SU-DHL-6 (cell line): Measurements from ENCODE around the gene CAMK2D.

ENCODE experiments used
- H2AFZ ChIP-seq: fragments of 200-600 bp; sonication (generic); 2 replicates; pipeline ENCODE4 v1.6.1; 2014; ENCODE audit warnings: low read depth, mild to moderate bottlenecking, moderate library complexity, mixed read lengths, antibody characterized with exemption, low read length; ENCODE audit not compliant: severe bottlenecking
- H3F3A ChIP-seq: fragments of 200-600 bp; shearing (Covaris generic); 2 replicates; pipeline ENCODE4 v1.6.0; 2016; ENCODE audit warnings: antibody characterized with exemption, mild to moderate bottlenecking; ENCODE audit not compliant: insufficient read depth
- H3K27ac ChIP-seq: fragments of 200-600 bp; sonication (generic); 2 replicates; pipeline ENCODE4 v1.5.1; 2016; ENCODE audit warnings: low read depth, mild to moderate bottlenecking, low read length, moderate library complexity, mixed read lengths
- H3K27me3 ChIP-seq: fragments of 200-600 bp; sonication (generic), shearing (Covaris generic); 2 replicates; pipeline ENCODE4 v1.6.0; 2014; ENCODE audit warnings: mild to moderate bottlenecking, low read length
- H3K36me3 ChIP-seq: fragments of 200-600 bp; sonication (generic); 2 replicates; pipeline ENCODE4 v1.6.1; 2014; ENCODE audit warnings: mild to moderate bottlenecking, low read length, mixed read lengths
- H3K4me2 ChIP-seq: fragments of 300-600, 200-600 bp; shearing (Covaris generic), sonication (generic); 2 replicates; pipeline ENCODE4 v1.6.0; 2014; ENCODE audit warnings: low read length, low read depth, mild to moderate bottlenecking; ENCODE audit not compliant: poor library complexity, severe bottlenecking
- H3K4me3 ChIP-seq: fragments of 200-600 bp; sonication (generic); 2 replicates; pipeline ENCODE4 v1.5.1; 2014; ENCODE audit warnings: antibody characterized with exemption, low read length, mild to moderate bottlenecking, mixed read lengths; ENCODE audit not compliant: insufficient read depth, poor library complexity, severe bottlenecking
- H3K79me2 ChIP-seq: fragments of 200-600 bp; sonication (generic); 2 replicates; pipeline ENCODE4 v1.6.1; 2014; ENCODE audit warnings: mild to moderate bottlenecking, low read length, moderate library complexity; ENCODE audit not compliant: insufficient read depth
- H3K9ac ChIP-seq: fragments of 200-600 bp; sonication (generic); 2 replicates; pipeline ENCODE4 v1.7.0; 2014; ENCODE audit warnings: mild to moderate bottlenecking, low read length
- H3K9me2 ChIP-seq: fragments of 200-600 bp; sonication (generic); replicated peaks from 2 replicates; pipeline ENCODE4 v1.6.1; 2014; ENCODE audit warnings: low read length; ENCODE audit not compliant: insufficient read depth
- H3K9me3 ChIP-seq: fragments of 200-600 bp; sonication (generic); 2 replicates; pipeline ENCODE4 v1.6.1; 2014; ENCODE audit warnings: low read length, mixed read lengths; ENCODE audit not compliant: insufficient read depth
- H4K20me1 ChIP-seq: fragments of 200-600 bp; sonication (generic); 2 replicates; pipeline ENCODE4 v1.6.1; 2014; ENCODE audit warnings: low read depth, mild to moderate bottlenecking, antibody characterized with exemption, low read length, moderate library complexity, mixed read lengths
- EZH2phosphoT487 ChIP-seq: fragments of 200-600 bp; sonication (generic), shearing (Covaris generic); conservative IDR thresholded peaks from 2 replicates; pipeline ENCODE4 v1.6.1; 2018; ENCODE audit warnings: mild to moderate bottlenecking, antibody characterized with exemption, low read length, moderate library complexity, mixed read lengths
- TF ChIP-seq, protein P1 (sequence below): fragments of 200-600 bp; sonication (generic); IDR thresholded peaks from one replicate; pipeline ENCODE4 v1.5.1; 2017; ENCODE audit warnings: antibody characterized with exemption, mild to moderate bottlenecking, low read length, moderate library complexity; ENCODE audit not compliant: insufficient read depth, poor library complexity, severe bottlenecking

Gene CAMK2D

GRCh38 chr4:113618205-113618604 is 143.3 kb downstream of the CAMK2D start:
- Histone ChIP-seq H3K27me3 (no peaks in the 10 kb centered on the region), H3K9me3 (no peaks in the 10 kb centered on the region), H3K4me2 (peak overlapping the region; percentile 15), H3K9ac (no peak overlapping the region), H3K27ac (no peak overlapping the region), H2AFZ (no peak overlapping the region), H3F3A (no peaks in the 10 kb centered on the region), H3K4me3 (no peak overlapping the region), H3K9me2 (no peaks in the 10 kb centered on the region), H3K79me2 (no peaks in the 10 kb centered on the region), H4K20me1 (no peaks in the 10 kb centered on the region), H3K36me3 (no peaks in the 10 kb centered on the region)
- no peak for TF ChIP-seq EZH2phosphoT487
- TF ChIP-seq, protein P1, sequence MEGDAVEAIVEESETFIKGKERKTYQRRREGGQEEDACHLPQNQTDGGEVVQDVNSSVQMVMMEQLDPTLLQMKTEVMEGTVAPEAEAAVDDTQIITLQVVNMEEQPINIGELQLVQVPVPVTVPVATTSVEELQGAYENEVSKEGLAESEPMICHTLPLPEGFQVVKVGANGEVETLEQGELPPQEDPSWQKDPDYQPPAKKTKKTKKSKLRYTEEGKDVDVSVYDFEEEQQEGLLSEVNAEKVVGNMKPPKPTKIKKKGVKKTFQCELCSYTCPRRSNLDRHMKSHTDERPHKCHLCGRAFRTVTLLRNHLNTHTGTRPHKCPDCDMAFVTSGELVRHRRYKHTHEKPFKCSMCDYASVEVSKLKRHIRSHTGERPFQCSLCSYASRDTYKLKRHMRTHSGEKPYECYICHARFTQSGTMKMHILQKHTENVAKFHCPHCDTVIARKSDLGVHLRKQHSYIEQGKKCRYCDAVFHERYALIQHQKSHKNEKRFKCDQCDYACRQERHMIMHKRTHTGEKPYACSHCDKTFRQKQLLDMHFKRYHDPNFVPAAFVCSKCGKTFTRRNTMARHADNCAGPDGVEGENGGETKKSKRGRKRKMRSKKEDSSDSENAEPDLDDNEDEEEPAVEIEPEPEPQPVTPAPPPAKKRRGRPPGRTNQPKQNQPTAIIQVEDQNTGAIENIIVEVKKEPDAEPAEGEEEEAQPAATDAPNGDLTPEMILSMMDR, result no peak

DNA sequence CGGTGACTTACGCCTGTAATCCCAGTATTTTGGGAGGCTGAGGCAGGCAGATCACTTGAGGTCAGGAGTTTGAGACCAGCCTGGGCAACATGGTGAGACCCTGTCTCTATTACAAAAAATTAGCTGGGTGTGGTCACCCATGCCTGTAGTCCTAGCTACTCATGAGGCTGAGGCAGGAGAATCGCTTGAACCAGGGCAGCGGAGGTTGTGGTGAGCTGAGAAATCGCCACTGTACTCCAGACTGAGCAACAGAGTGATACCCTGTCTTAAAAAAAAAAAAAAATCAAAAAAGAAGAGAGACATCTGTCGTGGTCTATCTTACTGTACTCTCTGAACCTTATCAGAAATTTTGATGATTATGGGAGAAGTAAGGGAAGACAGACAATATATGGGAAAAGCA is 144.3 kb downstream of the CAMK2D start:
- TF ChIP-seq, protein P1, result no peak
- TF ChIP-seq EZH2phosphoT487, result no peak
- Histone ChIP-seq H3K4me2 (no peak overlapping the region), H2AFZ (no peak overlapping the region), H3K9me3 (no peaks in the 10 kb centered on the region), H3K9ac (no peak overlapping the region), H3K27ac (no peak overlapping the region), H3K36me3 (no peaks in the 10 kb centered on the region), H3F3A (no peaks in the 10 kb centered on the region), H3K27me3 (no peaks in the 10 kb centered on the region), H3K4me3 (no peak overlapping the region), H3K79me2 (no peaks in the 10 kb centered on the region), H3K9me2 (no peaks in the 10 kb centered on the region), H4K20me1 (no peaks in the 10 kb centered on the region)

GRCh38 chr4:113616443-113616842 is 145.1 kb downstream of the CAMK2D start:
- H3K4me3 ChIP-seq, result no peak overlapping the region
- H3K27ac ChIP-seq, result no peak overlapping the region
- H3F3A ChIP-seq, result no peaks in the 10 kb centered on the region

More at GRCh38 chr4:113616443-113616842, 145.1 kb downstream of the CAMK2D start:
- TF ChIP-seq, protein P1, result no peak
- TF ChIP-seq EZH2phosphoT487, result no peak
- Histone ChIP-seq H3K27me3 (no peaks in the 10 kb centered on the region), H4K20me1 (no peaks in the 10 kb centered on the region), H3K36me3 (no peaks in the 10 kb centered on the region), H3K9ac (no peak overlapping the region), H3K9me2 (no peaks in the 10 kb centered on the region), H3K4me2 (no peak overlapping the region), H3K9me3 (no peaks in the 10 kb centered on the region), H3K79me2 (no peaks in the 10 kb centered on the region), H2AFZ (no peak overlapping the region)
